CD8-positive, alpha-beta memory T cell (primary cell): Measurements from ENCODE around the gene GPR62. TPM values are rescaled to one million over a fixed set of nuclear protein-coding genes. Genes with fewer than 3 reads are reported as not detected.
A peak's percentile ranks its signal among the peaks of the same experiment; 100 is the strongest.

ENCODE experiments used
- CTCF ChIA-PET: fragments of 350-600 bp; sonication (Branson Sonifier 250); formaldehyde crosslinking; loops from one replicate; lab custom pipeline; 2021; ENCODE audit warnings: antibody characterized with exemption; lab: Charles Lee
- POLR2A ChIA-PET: fragments of 350-600 bp; sonication (Branson Sonifier 250); formaldehyde crosslinking; loops from one replicate; lab custom pipeline; 2021; ENCODE audit warnings: antibody characterized with exemption; lab: Charles Lee
- DNase-seq, 5 donors: peaks; one replicate each; pipeline versions ENCODE4 v3.0.0 to v3.0.0-alpha.2; 2020 to 2022; ENCODE audit warnings: mixed read lengths in 1 of 5
- H3K27ac ChIP-seq: one replicate; pipeline ENCODE4 v1.7.0; 2013; ENCODE audit warnings: low read depth, mild to moderate bottlenecking, low read length, moderate library complexity
- H3K27me3 ChIP-seq: 2 replicates; pipeline ENCODE4 v1.7.0; 2013; ENCODE audit warnings: low read length, mild to moderate bottlenecking; ENCODE audit not compliant: insufficient read depth, poor library complexity, severe bottlenecking
- H3K36me3 ChIP-seq: 2 replicates; pipeline ENCODE4 v1.7.0; 2013; ENCODE audit warnings: mild to moderate bottlenecking, low read length, moderate library complexity; ENCODE audit not compliant: insufficient read depth
- H3K4me1 ChIP-seq: 2 replicates; pipeline ENCODE4 v1.7.0; 2013; ENCODE audit warnings: mild to moderate bottlenecking, low read length, moderate library complexity; ENCODE audit not compliant: insufficient read depth
- H3K4me3 ChIP-seq: 2 replicates; pipeline ENCODE4 v1.7.0; 2013; ENCODE audit warnings: mild to moderate bottlenecking, low read length
- H3K9me3 ChIP-seq: 2 replicates; pipeline ENCODE4 v1.7.0; 2013; ENCODE audit warnings: mild to moderate bottlenecking, low read length
- H3K27ac Mint-ChIP-seq, 8 donors: one replicate each; pipeline ENCODE4 v1.8.0; 2020 to 2021; ENCODE audit warnings: mixed read lengths in 8 of 8, mild to moderate bottlenecking in 6 of 8, inconsistent platforms in 3 of 8, moderate library complexity in 3 of 8
- H3K27me3 Mint-ChIP-seq, 2 donors: one replicate each; pipeline ENCODE4 v1.8.0; 2020 to 2021; ENCODE audit warnings: mixed read lengths in 2 of 2, mild to moderate bottlenecking in 1 of 2, moderate library complexity in 1 of 2
- H3K36me3 Mint-ChIP-seq, 3 donors: one replicate each; pipeline ENCODE4 v1.8.0; 2020 to 2021; ENCODE audit warnings: mixed read lengths in 3 of 3, inconsistent platforms in 1 of 3, mild to moderate bottlenecking in 1 of 3
- H3K4me1 Mint-ChIP-seq, 3 donors: one replicate each; pipeline ENCODE4 v1.8.0; 2020 to 2021; ENCODE audit warnings: mixed read lengths in 3 of 3, inconsistent platforms in 1 of 3, mild to moderate bottlenecking in 1 of 3
- H3K4me3 Mint-ChIP-seq, 7 donors: one replicate each; pipeline ENCODE4 v1.8.0; 2020 to 2021; ENCODE audit warnings: mixed read lengths in 7 of 7, mild to moderate bottlenecking in 6 of 7, moderate library complexity in 4 of 7, inconsistent platforms in 2 of 7
- H3K9me3 Mint-ChIP-seq, 5 donors: one replicate each; pipeline ENCODE4 v1.8.0; 2020 to 2022; ENCODE audit warnings: mixed read lengths in 5 of 5, mild to moderate bottlenecking in 3 of 5, moderate library complexity in 2 of 5, inconsistent platforms in 1 of 5
- polyA plus RNA-seq: library from polyadenylated mRNA; unstranded; fragments of 300-500 nt; fragmentation: Illumina TruSeq; gene quantifications from one replicate; pipeline ENCODE4 v1.2.3, GENCODE V29; 2021
- total RNA-seq, 2 experiments: library from RNA; stranded (reverse); gene quantifications; one replicate each; pipeline ENCODE4 v1.2.3, GENCODE V29; 2021

Gene GPR62
- total and polyA plus RNA-seq, 3 experiments from 2014 or later: not detected

GRCh38 chr3:51971350-51971749 lies 16.2 kb downstream of the GPR62 start:
- ChIA-PET CTCF (interaction anchor here (2.0 to 6.2 kb wide), 2 partner anchors 11 to 27 kb away, joined by 6 to 65 read pairs; partner anchors contain the start of genes PARP3 and RRP9), POLR2A (no interaction called here)
- H3K4me3 ChIP-seq: no peak overlapping the region
- H3K27me3 Mint-ChIP-seq: no peaks in the 10 kb centered on the region
- peaks cover 0 to 17% (median 0%) of the 10 kb centered on the region in 3 donors for H3K36me3 Mint-ChIP-seq
- no peak overlapping the region for H3K27ac ChIP-seq
- peaks cover 21 to 60% (median 38%) of the 10 kb centered on the region in 3 donors for H3K4me1 Mint-ChIP-seq
- no peaks in the 10 kb centered on the region for H3K9me3 ChIP-seq
- H3K36me3 ChIP-seq: no peaks in the 10 kb centered on the region
- H3K4me3 Mint-ChIP-seq: peak overlapping the region in 4 of 7 donors; percentile 15 to 87 (median 40)
- no peaks in the 10 kb centered on the region for H3K27me3 ChIP-seq
- no peaks in the 10 kb centered on the region for H3K9me3 Mint-ChIP-seq
- no peak for DNase-seq
- H3K4me1 ChIP-seq: peaks cover 26% of the 10 kb centered on the region
- peak overlapping the region in 2 of 8 donors; percentile 23 to 79 for H3K27ac Mint-ChIP-seq

- POLR2A ChIA-PET: interaction anchor here (1.0 to 2.3 kb wide), 7 partner anchors 9 to 474 kb away, joined by 3 to 15 read pairs (median 6); partner anchors contain the start of genes ACY1, DCAF1, PARP3 and RPL29
- DNase-seq: no peak
- Mint-ChIP-seq H3K4me1 (peaks cover 25 to 50% (median 47%) of the 10 kb centered on the region in 3 donors), H3K27me3 (no peaks in the 10 kb centered on the region), H3K4me3 (peak overlapping the region; percentile 89 to 99 (median 95)), H3K36me3 (peaks cover 0 to 16% (median 0%) of the 10 kb centered on the region in 3 donors), H3K9me3 (no peaks in the 10 kb centered on the region), H3K27ac (peak overlapping the region; percentile 87 to 98 (median 93))
- Histone ChIP-seq H3K27me3 (no peaks in the 10 kb centered on the region), H3K4me1 (peaks cover 32% of the 10 kb centered on the region), H3K36me3 (no peaks in the 10 kb centered on the region), H3K27ac (peak overlapping the region; percentile 83), H3K4me3 (peak overlapping the region; percentile 97), H3K9me3 (no peaks in the 10 kb centered on the region)
- CTCF ChIA-PET: interaction anchor here (0.7 to 6.2 kb wide), 22 partner anchors 9 to 483 kb away, joined by 3 to 65 read pairs (median 4); partner anchors contain the start of genes ACY1, GPR62, PARP3 and RPL29
These were observed 19.2 kb downstream of the GPR62 start for GRCh38 chr3:51974277-51974962.

- Histone ChIP-seq H3K9me3 (no peaks in the 10 kb centered on the region), H3K27ac (peak within 1 kb of the TSS; percentile 83), H3K27me3 (no peaks in the 10 kb centered on the region), H3K4me3 (peak within 1 kb of the TSS; percentile 97), H3K36me3 (no peaks in the 10 kb centered on the region), H3K4me1 (peaks cover 32% of the 10 kb centered on the region)
- H3K9me3 Mint-ChIP-seq: no peaks in the 10 kb centered on the region
- peaks cover 25 to 50% (median 46%) of the 10 kb centered on the region in 3 donors for H3K4me1 Mint-ChIP-seq
- peak within 1 kb of the TSS; percentile 89 to 99 (median 95) for H3K4me3 Mint-ChIP-seq
- peaks cover 0 to 16% (median 0%) of the 10 kb centered on the region in 3 donors for H3K36me3 Mint-ChIP-seq
- peak; percentile 67 to 84 (median 78) for DNase-seq
- H3K27ac Mint-ChIP-seq: peak within 1 kb of the TSS; percentile 87 to 98 (median 94)
- ChIA-PET CTCF (interaction anchor here (0.8 to 6.2 kb wide), 7 partner anchors 8 to 31 kb away, joined by 3 to 65 read pairs (median 13); partner anchors contain the start of genes ACY1, GPR62, PARP3 and RRP9), POLR2A (interaction anchor here (0.6 to 2.3 kb wide), 4 partner anchors 8 to 182 kb away, joined by 3 to 14 read pairs (median 4); partner anchors contain the start of genes ACY1, PARP3 and RRP9)
- no peaks in the 10 kb centered on the region for H3K27me3 Mint-ChIP-seq
These were observed 20.0 kb downstream of the GPR62 start, which contains the start of gene ABHD14A for GRCh38 chr3:51974963-51975851. Gene ABHD14A (plus strand): TSS chr3:51975064. CDS start chr3:51975136, 72 bp downstream.

GRCh38 chr3:51975852-51976549 lies 20.8 kb downstream of the GPR62 start:
- H3K4me1 Mint-ChIP-seq: peaks cover 28 to 47% (median 44%) of the 10 kb centered on the region in 3 donors
- POLR2A ChIA-PET: interaction anchor here (1.3 kb wide), 1 partner anchor 34 kb away, joined by 6 read pairs; the partner anchor contains the start of genes PARP3 and RRP9
- peaks cover 0 to 14% (median 0%) of the 10 kb centered on the region in 3 donors for H3K36me3 Mint-ChIP-seq
- Histone ChIP-seq H3K4me1 (peaks cover 32% of the 10 kb centered on the region), H3K4me3 (peak overlapping the region; percentile 97), H3K27me3 (no peaks in the 10 kb centered on the region), H3K27ac (peak overlapping the region; percentile 83), H3K36me3 (no peaks in the 10 kb centered on the region), H3K9me3 (no peaks in the 10 kb centered on the region)
- H3K9me3 Mint-ChIP-seq: no peaks in the 10 kb centered on the region
- H3K27ac Mint-ChIP-seq: peak overlapping the region; percentile 70 to 94 (median 92)
- H3K27me3 Mint-ChIP-seq: no peaks in the 10 kb centered on the region
- CTCF ChIA-PET: interaction anchor here (1.4 to 4.3 kb wide), 2 partner anchors 7 to 11 kb away, joined by 4 to 43 read pairs; partner anchors contain the start of gene ACY1
- DNase-seq: peak in 4 of 5 donors; percentile 18 to 63 (median 28)
- H3K4me3 Mint-ChIP-seq: peak overlapping the region; percentile 83 to 95 (median 91)

- Histone ChIP-seq H3K27ac (no peak overlapping the region), H3K36me3 (no peaks in the 10 kb centered on the region), H3K4me3 (no peak overlapping the region), H3K4me1 (peaks cover 43% of the 10 kb centered on the region), H3K9me3 (no peaks in the 10 kb centered on the region), H3K27me3 (no peaks in the 10 kb centered on the region)
- peak overlapping the region; percentile 15 to 95 (median 66) for H3K4me3 Mint-ChIP-seq
- H3K4me1 Mint-ChIP-seq: peaks cover 39 to 50% (median 48%) of the 10 kb centered on the region in 3 donors
- peaks cover 0 to 13% (median under 1%) of the 10 kb centered on the region in 3 donors for H3K36me3 Mint-ChIP-seq
- DNase-seq: peak; percentile 29 to 67 (median 41)
- CTCF ChIA-PET: no interaction called here
- no peaks in the 10 kb centered on the region for H3K27me3 Mint-ChIP-seq
- no peaks in the 10 kb centered on the region for H3K9me3 Mint-ChIP-seq
- POLR2A ChIA-PET: no interaction called here
- H3K27ac Mint-ChIP-seq: peak overlapping the region in 7 of 8 donors; percentile 51 to 91 (median 86)
These were observed 22.4 kb downstream of the GPR62 start for GRCh38 chr3:51977446-51978142.

GRCh38 chr3:51978143-51978502 lies 22.9 kb downstream of the GPR62 start:
- no peaks in the 10 kb centered on the region for H3K27me3 Mint-ChIP-seq
- peaks cover 43 to 53% (median 50%) of the 10 kb centered on the region in 3 donors for H3K4me1 Mint-ChIP-seq
- H3K9me3 ChIP-seq: no peaks in the 10 kb centered on the region
- peak overlapping the region in 2 of 8 donors; percentile 8 to 9 for H3K27ac Mint-ChIP-seq
- CTCF ChIA-PET: no interaction called here
- no peak for DNase-seq
- H3K36me3 ChIP-seq: no peaks in the 10 kb centered on the region
- no peaks in the 10 kb centered on the region for H3K27me3 ChIP-seq
- POLR2A ChIA-PET: no interaction called here
- no peaks in the 10 kb centered on the region for H3K9me3 Mint-ChIP-seq
- H3K4me3 ChIP-seq: no peak overlapping the region
- H3K4me3 Mint-ChIP-seq: peak overlapping the region in 2 of 7 donors; percentile 29 to 95
- H3K36me3 Mint-ChIP-seq: peaks cover 0 to 13% (median 1%) of the 10 kb centered on the region in 3 donors
- no peak overlapping the region for H3K27ac ChIP-seq
- peaks cover 46% of the 10 kb centered on the region for H3K4me1 ChIP-seq
